DND-41 (cell line): Measurements from ENCODE around the gene MAP3K14.

Source experiments
- CTCF ChIP-seq: IDR thresholded peaks from 2 replicates; pipeline ENCODE4 v1.5.1; 2012; ENCODE audit warnings: borderline replicate concordance, low read length, moderate library complexity, mild to moderate bottlenecking; ENCODE audit not compliant: poor library complexity, severe bottlenecking; ENCODE audit errors: extremely low read depth
- EZH2 ChIP-seq: IDR thresholded peaks from 3 replicates; pipeline ENCODE4 v1.6.1; 2012; ENCODE audit warnings: borderline replicate concordance, low read depth, mild to moderate bottlenecking, moderate library complexity, low read length, inconsistent platforms; ENCODE audit not compliant: severe bottlenecking

GRCh38 chr17:45338996-45339535 lies 22.2 kb upstream of the MAP3K14 start:
- TF ChIP-seq CTCF (no peak), EZH2 (no peak)
